Kidney epithelial cell (primary cell): ENCODE data around the gene CDHR4. TPM values are rescaled to one million over a fixed set of nuclear protein-coding genes. Genes with fewer than 3 reads are reported as not detected.

Source experiments
- DNase-seq: peaks from one replicate; pipeline ENCODE4 v3.0.0-alpha.2; 2010; ENCODE audit warnings: low read depth
- H3K27me3 ChIP-seq: 2 replicates; pipeline ENCODE4 v1.6.0; 2011; ENCODE audit warnings: low read length; ENCODE audit not compliant: control insufficient read depth, insufficient read depth
- H3K36me3 ChIP-seq: 2 replicates; pipeline ENCODE4 v1.5.1; 2011; ENCODE audit warnings: low read length; ENCODE audit not compliant: control insufficient read depth, insufficient read depth
- H3K4me3 ChIP-seq: 2 replicates; pipeline ENCODE4 v1.5.1; 2011; ENCODE audit warnings: low read depth, mild to moderate bottlenecking, control low read depth, low read length
- CTCF ChIP-seq: IDR thresholded peaks from 2 replicates; pipeline ENCODE4 v1.5.1; 2011; ENCODE audit warnings: mild to moderate bottlenecking, moderate library complexity, low read length, control low read depth, inconsistent platforms; ENCODE audit not compliant: insufficient read depth, poor library complexity, severe bottlenecking
- total RNA-seq: library from RNA; depleted of rRNA; stranded (reverse); fragments of >200 nt; gene quantifications from 2 replicates; pipeline ENCODE4 v1.2.3, GENCODE V29; 2015

CDHR4 gene
- total RNA-seq, 1 donor from 2014 or later, result not detected

- no peak for DNase-seq
- TF ChIP-seq CTCF, result no peak
- Histone ChIP-seq H3K4me3 (no peak overlapping the region), H3K27me3 (peaks cover 18% of the 10 kb centered on the region), H3K36me3 (no peaks in the 10 kb centered on the region)
Observed at GRCh38 chr3:49805367-49805782, 5.7 kb upstream of the CDHR4 start.

- DNase-seq, result no peak
- TF ChIP-seq CTCF, result no peak
- Histone ChIP-seq H3K27me3 (peaks cover 18% of the 10 kb centered on the region), H3K36me3 (no peaks in the 10 kb centered on the region), H3K4me3 (no peak overlapping the region)
Observed at GRCh38 chr3:49804141-49805041, 4.7 kb upstream of the CDHR4 start.

GRCh38 chr3:49803465-49804140, 3.9 kb upstream of the CDHR4 start:
- peaks cover 18% of the 10 kb centered on the region for H3K27me3 ChIP-seq
- no peak for TF ChIP-seq CTCF
- H3K36me3 ChIP-seq, result no peaks in the 10 kb centered on the region
- no peak for DNase-seq
- peak overlapping the region; percentile 56 for H3K4me3 ChIP-seq

GRCh38 chr3:49802719-49803464, 3.2 kb upstream of the CDHR4 start, which contains the start of gene INKA1:
TSS of gene INKA1 (plus strand) at chr3:49803261. CDS start at chr3:49803393, 132 bp downstream.
- Histone ChIP-seq H3K4me3 (peak within 1 kb of the TSS; percentile 56), H3K27me3 (peaks cover 18% of the 10 kb centered on the region), H3K36me3 (no peaks in the 10 kb centered on the region)
- no peak for DNase-seq
- peak; percentile 96 for TF ChIP-seq CTCF

- H3K27me3 ChIP-seq, result peaks cover 18% of the 10 kb centered on the region
- no peak for DNase-seq
- H3K4me3 ChIP-seq, result no peak overlapping the region
- TF ChIP-seq CTCF, result no peak
- H3K36me3 ChIP-seq, result no peaks in the 10 kb centered on the region
Observed at GRCh38 chr3:49801160-49801559, 1.5 kb upstream of the CDHR4 start.
